ENCODE measurements around the gene NTM.
"Not testable (repeated sequence)": the region's sequence is repeated elsewhere in the genome, so short reads cannot be mapped to it uniquely, and the experiment has no call there.

The NTM gene

GRCh38 chr11:132307309-132308020 is 937.0 kb downstream of the NTM start:
- no peaks in the 10 kb centered on the region for H3K27me3 Mint-ChIP-seq
- no peaks in the 10 kb centered on the region for H3K4me1 Mint-ChIP-seq
- DNase-seq (ENCODE audit: low spot score in 2 of 2), result no peak
- H3K4me3 Mint-ChIP-seq, result no peak overlapping the region
- no peak overlapping the region for H3K27ac Mint-ChIP-seq (ENCODE audit: low read depth)
- H3K36me3 Mint-ChIP-seq (ENCODE audit: insufficient read depth), result no peaks in the 10 kb centered on the region
- H3K9me3 Mint-ChIP-seq, result no peaks in the 10 kb centered on the region
- no peak for ATAC-seq (replicated peaks; ENCODE audit: extremely low read depth, poor library complexity, severe bottlenecking)

GRCh38 chr11:132310390-132311375 is 940.3 kb downstream of the NTM start:
- ATAC-seq (replicated peaks; ENCODE audit: extremely low read depth, poor library complexity, severe bottlenecking), result no peak
- no peak for DNase-seq (ENCODE audit: low spot score in 2 of 2)
- H3K27ac Mint-ChIP-seq (ENCODE audit: low read depth), result no peak overlapping the region
- H3K4me1 Mint-ChIP-seq, result no peaks in the 10 kb centered on the region
- H3K36me3 Mint-ChIP-seq (ENCODE audit: insufficient read depth), result no peaks in the 10 kb centered on the region
- no peak overlapping the region for H3K4me3 Mint-ChIP-seq
- H3K9me3 Mint-ChIP-seq, result no peaks in the 10 kb centered on the region
- H3K27me3 Mint-ChIP-seq, result no peaks in the 10 kb centered on the region

- Mint-ChIP-seq H3K36me3 (ENCODE audit: insufficient read depth) (no peaks in the 10 kb centered on the region), H3K4me3 (no peak overlapping the region)
These were observed 941.3 kb downstream of the NTM start for GRCh38 chr11:132311703-132312102.

GRCh38 chr11:132312161-132312560 is 941.7 kb downstream of the NTM start:
- H3K27ac Mint-ChIP-seq (ENCODE audit: low read depth), result no peak overlapping the region
- no peaks in the 10 kb centered on the region for H3K4me1 Mint-ChIP-seq
- no peaks in the 10 kb centered on the region for H3K36me3 Mint-ChIP-seq (ENCODE audit: insufficient read depth)
- ATAC-seq (replicated peaks; ENCODE audit: extremely low read depth, poor library complexity, severe bottlenecking), result no peak
- no peaks in the 10 kb centered on the region for H3K9me3 Mint-ChIP-seq
- DNase-seq (ENCODE audit: low spot score in 2 of 2), result no peak
- no peaks in the 10 kb centered on the region for H3K27me3 Mint-ChIP-seq
- H3K4me3 Mint-ChIP-seq, result no peak overlapping the region

More at GRCh38 chr11:132311703-132312102, 941.3 kb downstream of the NTM start:
- H3K27ac Mint-ChIP-seq (ENCODE audit: low read depth), result no peak overlapping the region
- no peaks in the 10 kb centered on the region for H3K27me3 Mint-ChIP-seq
- no peaks in the 10 kb centered on the region for H3K9me3 Mint-ChIP-seq
- DNase-seq (ENCODE audit: low spot score in 2 of 2), result no peak
- no peak for ATAC-seq (replicated peaks; ENCODE audit: extremely low read depth, poor library complexity, severe bottlenecking)
- H3K4me1 Mint-ChIP-seq, result no peaks in the 10 kb centered on the region

GRCh38 chr11:132312701-132313111 is 942.3 kb downstream of the NTM start:
- no peak for ATAC-seq (replicated peaks; ENCODE audit: extremely low read depth, poor library complexity, severe bottlenecking)
- Mint-ChIP-seq H3K4me3 (no peak overlapping the region), H3K36me3 (ENCODE audit: insufficient read depth) (no peaks in the 10 kb centered on the region)

GRCh38 chr11:132314911-132315455 is 944.6 kb downstream of the NTM start:
- Mint-ChIP-seq H3K9me3 (no peaks in the 10 kb centered on the region), H3K27ac (ENCODE audit: low read depth) (no peak overlapping the region), H3K27me3 (no peaks in the 10 kb centered on the region), H3K4me3 (no peak overlapping the region), H3K4me1 (no peaks in the 10 kb centered on the region), H3K36me3 (ENCODE audit: insufficient read depth) (no peaks in the 10 kb centered on the region)
- no peak for ATAC-seq (replicated peaks; ENCODE audit: extremely low read depth, poor library complexity, severe bottlenecking)
- no peak for DNase-seq (ENCODE audit: low spot score in 2 of 2)

More at GRCh38 chr11:132312701-132313111, 942.3 kb downstream of the NTM start:
- H3K9me3 Mint-ChIP-seq, result no peaks in the 10 kb centered on the region
- no peaks in the 10 kb centered on the region for H3K4me1 Mint-ChIP-seq
- no peak for DNase-seq (ENCODE audit: low spot score in 2 of 2)
- no peak overlapping the region for H3K27ac Mint-ChIP-seq (ENCODE audit: low read depth)
- H3K27me3 Mint-ChIP-seq, result no peaks in the 10 kb centered on the region

- H3K27ac Mint-ChIP-seq (ENCODE audit: low read depth), result no peak overlapping the region
- ATAC-seq (replicated peaks; ENCODE audit: extremely low read depth, poor library complexity, severe bottlenecking), result no peak
These were observed 945.3 kb downstream of the NTM start for GRCh38 chr11:132315696-132316095.

GRCh38 chr11:132318421-132319157 is 948.2 kb downstream of the NTM start:
- H3K4me1 Mint-ChIP-seq, result no peaks in the 10 kb centered on the region
- DNase-seq (ENCODE audit: low spot score in 2 of 2), result no peak
- H3K27ac Mint-ChIP-seq (ENCODE audit: low read depth), result no peak overlapping the region
- H3K36me3 Mint-ChIP-seq (ENCODE audit: insufficient read depth), result no peaks in the 10 kb centered on the region
- H3K9me3 Mint-ChIP-seq, result no peaks in the 10 kb centered on the region
- no peaks in the 10 kb centered on the region for H3K27me3 Mint-ChIP-seq
- no peak for ATAC-seq (replicated peaks; ENCODE audit: extremely low read depth, poor library complexity, severe bottlenecking)
- no peak overlapping the region for H3K4me3 Mint-ChIP-seq

More at GRCh38 chr11:132315696-132316095, 945.3 kb downstream of the NTM start:
- no peaks in the 10 kb centered on the region for H3K9me3 Mint-ChIP-seq
- no peak overlapping the region for H3K4me3 Mint-ChIP-seq
- no peaks in the 10 kb centered on the region for H3K4me1 Mint-ChIP-seq
- no peaks in the 10 kb centered on the region for H3K36me3 Mint-ChIP-seq (ENCODE audit: insufficient read depth)
- DNase-seq (ENCODE audit: low spot score in 2 of 2), result no peak
- H3K27me3 Mint-ChIP-seq, result no peaks in the 10 kb centered on the region

- ATAC-seq (replicated peaks; ENCODE audit: extremely low read depth, poor library complexity, severe bottlenecking); H3K36me3 Mint-ChIP-seq (ENCODE audit: insufficient read depth); H3K27me3 Mint-ChIP-seq; H3K9me3 Mint-ChIP-seq; DNase-seq (ENCODE audit: low spot score in 2 of 2); H3K4me3 Mint-ChIP-seq; H3K4me1 Mint-ChIP-seq; H3K27ac Mint-ChIP-seq (ENCODE audit: low read depth): not testable (repeated sequence)
These were observed 949.0 kb downstream of the NTM start for GRCh38 chr11:132319419-132319818.

- Mint-ChIP-seq H3K4me3 (no peak overlapping the region), H3K27ac (ENCODE audit: low read depth) (no peak overlapping the region), H3K27me3 (no peaks in the 10 kb centered on the region), H3K4me1 (no peaks in the 10 kb centered on the region), H3K36me3 (ENCODE audit: insufficient read depth) (peaks cover 1% of the 10 kb centered on the region), H3K9me3 (peaks cover 6% of the 10 kb centered on the region)
- no peak for ATAC-seq (replicated peaks; ENCODE audit: extremely low read depth, poor library complexity, severe bottlenecking)
- DNase-seq (ENCODE audit: low spot score in 2 of 2), result no peak
These were observed 960.1 kb downstream of the NTM start for GRCh38 chr11:132330515-132330914.

GRCh38 chr11:132332521-132332920 is 962.1 kb downstream of the NTM start:
- Mint-ChIP-seq H3K4me1 (no peaks in the 10 kb centered on the region), H3K4me3 (no peak overlapping the region), H3K27ac (ENCODE audit: low read depth) (no peak overlapping the region), H3K27me3 (no peaks in the 10 kb centered on the region), H3K36me3 (ENCODE audit: insufficient read depth) (peaks cover 1% of the 10 kb centered on the region), H3K9me3 (peaks cover 6% of the 10 kb centered on the region)
- ATAC-seq (replicated peaks; ENCODE audit: extremely low read depth, poor library complexity, severe bottlenecking) (no peak), DNase-seq (ENCODE audit: low spot score in 2 of 2) (no peak)

- Mint-ChIP-seq H3K4me1 (no peaks in the 10 kb centered on the region), H3K27ac (ENCODE audit: low read depth) (no peak overlapping the region), H3K9me3 (peaks cover 6% of the 10 kb centered on the region), H3K36me3 (ENCODE audit: insufficient read depth) (no peaks in the 10 kb centered on the region), H3K4me3 (no peak overlapping the region), H3K27me3 (no peaks in the 10 kb centered on the region)
- DNase-seq (ENCODE audit: low spot score in 2 of 2) (no peak), ATAC-seq (replicated peaks; ENCODE audit: extremely low read depth, poor library complexity, severe bottlenecking) (no peak)
These were observed 964.4 kb downstream of the NTM start for GRCh38 chr11:132334769-132335280.

Data from central memory CD8-positive, alpha-beta T cell (primary cell).